Skin of body (tissue), 2 donors: ENCODE measurements around the gene VSIG4. TPM values are rescaled to one million over a fixed set of nuclear protein-coding genes. Genes with fewer than 3 reads are reported as not detected.

ENCODE experiments used
- DNase-seq: peaks from one replicate; lab custom pipeline; 2025; lab: John Stamatoyannopoulos, UW
- total RNA-seq: library from RNA; depleted of rRNA; stranded (reverse); fragments of >200 nt; gene quantifications from one replicate; pipeline ENCODE4 v1.2.3, GENCODE V29; 2014

Gene VSIG4
- total RNA-seq, 1 donor from 2014 or later: 22.6 TPM

DNA sequence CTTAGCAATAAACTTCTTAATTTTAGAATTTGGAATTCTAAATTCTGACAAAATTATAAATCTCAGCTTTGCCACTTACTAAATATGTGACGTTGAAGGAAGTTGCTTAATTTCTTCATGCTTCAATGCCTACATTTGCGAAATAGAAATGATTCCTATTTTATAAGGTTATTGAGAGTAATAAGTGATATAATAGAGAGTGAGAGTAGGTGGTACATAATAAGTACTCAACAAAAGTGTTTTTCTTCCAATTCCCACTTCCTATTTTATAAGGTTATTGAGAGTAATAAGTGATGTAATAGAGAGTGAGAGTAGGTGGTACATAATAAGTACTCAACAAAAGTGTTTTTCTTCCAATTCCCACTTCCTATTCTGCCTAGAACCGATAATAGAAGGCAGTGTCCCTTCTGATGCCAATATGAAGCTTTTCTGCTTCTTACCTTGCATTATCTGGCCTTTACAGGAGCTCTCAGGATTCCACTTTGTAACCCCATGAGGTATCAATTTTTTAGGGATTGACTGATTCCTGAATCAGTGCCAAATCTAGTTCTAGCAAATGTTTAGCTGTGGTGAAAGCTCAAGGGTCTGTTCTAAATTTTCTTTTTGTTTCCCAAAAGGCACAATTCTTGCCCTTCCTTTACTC, 31.4 kb downstream of the VSIG4 start:
- no peak for DNase-seq

DNA sequence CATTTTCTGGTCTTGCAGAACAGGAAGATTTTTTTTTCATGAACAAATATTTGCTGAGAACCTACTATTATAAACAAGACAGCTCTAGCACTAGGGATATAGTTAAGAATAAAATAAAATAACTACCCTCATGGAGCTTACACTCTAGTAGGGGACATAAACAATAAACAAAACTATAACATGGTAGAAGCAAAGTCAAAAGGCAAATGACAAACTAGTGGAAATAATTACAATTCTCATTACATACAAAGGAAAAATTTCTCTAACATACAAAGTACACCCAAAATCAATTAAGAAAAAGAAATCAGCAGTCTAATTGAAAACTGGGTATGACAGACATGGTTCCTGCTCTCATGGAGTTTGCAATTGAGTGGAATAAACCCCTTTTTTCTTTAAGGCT, 32.0 kb downstream of the VSIG4 start:
- DNase-seq: no peak

DNA sequence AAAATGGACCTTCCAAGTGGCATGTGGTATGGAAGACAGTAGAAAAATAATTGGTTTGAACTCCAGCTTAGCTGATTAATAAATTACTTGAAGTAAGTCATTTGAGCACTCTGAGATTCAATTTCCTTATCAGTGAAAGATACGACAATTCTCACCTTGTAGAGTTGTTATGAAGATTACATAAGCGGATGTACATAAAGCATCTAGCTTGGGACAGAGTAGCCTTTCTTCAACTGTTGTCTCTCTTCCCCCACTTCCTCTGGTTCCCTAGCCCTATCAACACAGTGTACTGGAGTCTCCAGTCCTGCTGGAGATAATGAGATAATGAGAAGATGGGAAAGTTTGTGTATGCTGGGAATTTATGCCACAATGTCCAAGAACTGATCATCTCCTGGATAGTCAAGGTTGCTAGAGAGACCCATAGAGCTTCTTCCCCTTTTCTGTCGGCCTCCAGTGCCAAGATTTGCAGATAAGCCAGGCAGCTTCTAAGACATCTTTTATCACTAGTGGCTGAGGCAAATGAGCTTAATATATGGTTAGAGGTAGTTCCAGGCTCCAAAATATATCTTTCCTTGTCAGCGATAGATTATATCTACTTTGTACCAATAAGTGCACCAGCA, 33.9 kb downstream of the VSIG4 start:
- no peak for DNase-seq

DNA sequence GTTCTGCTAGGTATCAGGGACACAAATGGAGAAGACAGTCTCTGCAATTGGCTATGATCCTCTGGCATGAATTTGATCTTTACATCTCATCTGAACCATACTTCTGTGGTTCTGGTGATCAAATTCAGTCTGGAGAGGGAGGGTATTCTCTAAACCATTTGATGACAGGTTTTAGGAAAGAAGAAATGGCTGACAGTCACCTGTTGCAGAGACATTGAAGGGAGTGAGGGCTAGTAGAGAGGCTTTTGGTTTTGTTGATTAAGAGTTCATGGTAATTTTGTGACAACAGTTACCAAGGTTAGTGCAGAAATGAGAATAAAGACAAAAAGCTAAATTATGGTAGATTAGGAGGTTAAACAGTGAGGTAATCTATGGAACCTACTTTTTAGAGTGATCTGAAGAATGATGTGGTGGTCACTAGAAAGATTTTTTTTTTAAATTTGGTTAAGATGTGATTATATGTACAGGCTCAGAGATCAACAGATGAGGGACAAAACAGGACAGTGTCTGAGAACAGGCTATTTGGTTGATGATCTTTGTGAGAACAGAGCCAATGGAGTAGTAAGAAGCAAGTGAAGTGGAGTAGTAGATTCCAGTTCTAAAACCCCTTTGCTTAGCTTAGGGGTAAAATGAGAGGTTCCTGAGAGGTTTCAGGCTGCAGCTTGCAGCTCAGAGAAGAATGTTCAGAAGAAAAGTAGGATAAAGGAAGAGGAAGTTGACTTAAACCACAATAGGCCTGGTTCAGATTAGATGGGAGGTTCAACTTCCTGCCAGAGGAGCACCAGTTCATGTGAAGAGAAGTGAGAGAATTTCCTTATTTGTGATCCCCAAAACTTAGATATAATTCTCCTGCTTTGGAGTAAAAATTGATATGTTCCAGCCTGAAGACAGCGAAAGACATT, 34.7 kb downstream of the VSIG4 start:
- DNase-seq: no peak

DNA sequence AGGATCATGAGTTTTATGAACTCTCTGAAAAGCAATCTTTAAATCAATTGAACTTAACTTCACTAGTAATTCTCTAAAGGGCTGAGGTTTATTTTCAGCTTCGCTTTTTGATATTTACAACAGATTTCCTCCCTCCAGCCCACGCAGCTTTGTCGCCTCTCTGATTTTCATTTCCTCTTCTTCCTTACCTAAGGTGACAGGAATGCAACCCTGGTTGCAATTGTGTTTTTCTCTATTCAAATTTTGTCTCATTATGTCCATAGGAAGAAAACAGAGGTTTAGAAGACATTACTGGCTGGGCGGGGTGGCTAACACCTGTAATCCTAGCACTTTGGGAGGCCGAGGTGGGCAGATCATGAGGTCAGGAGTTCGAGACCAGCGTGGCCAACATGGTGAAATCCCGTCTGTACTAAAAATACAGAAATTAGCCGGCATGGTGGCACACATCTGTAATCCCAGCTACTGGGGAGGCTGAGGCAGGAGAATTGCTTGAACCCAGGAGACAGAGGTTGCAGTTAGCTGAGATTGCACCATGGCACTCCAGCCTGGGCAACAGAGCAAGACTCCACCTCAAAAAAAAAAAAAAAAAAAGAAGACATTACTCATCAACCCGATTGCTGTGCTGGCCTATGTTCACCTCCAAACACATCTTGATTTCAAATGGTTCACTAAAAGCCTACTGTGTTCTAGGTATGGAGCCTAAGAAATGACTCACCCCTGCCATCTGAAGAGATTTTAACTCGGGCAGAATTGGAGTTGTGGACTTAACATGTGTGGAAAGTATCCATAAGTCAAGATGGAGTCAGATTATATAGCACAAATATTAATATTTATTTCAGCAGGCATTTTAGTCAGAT, 36.8 kb downstream of the VSIG4 start:
- DNase-seq: no peak

DNA sequence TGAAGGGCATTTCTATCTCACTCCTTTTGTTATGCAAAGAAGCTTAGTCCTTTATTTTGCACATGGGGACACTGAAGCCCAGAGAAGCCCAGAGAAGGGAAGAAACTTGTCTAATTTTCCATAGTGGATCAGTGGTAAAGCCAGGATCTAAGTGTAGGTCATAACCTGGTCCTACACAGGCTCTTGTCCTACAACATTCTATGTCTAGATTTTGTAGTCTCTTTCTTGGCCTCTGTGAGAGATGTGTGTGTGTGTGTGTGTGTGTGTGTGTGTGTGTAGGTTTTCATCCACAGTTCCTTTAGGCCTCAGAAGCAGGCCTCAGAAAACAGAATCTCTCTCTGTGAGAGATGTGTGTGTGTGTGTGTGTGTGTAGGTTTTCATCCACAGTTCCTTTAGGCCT, 38.3 kb downstream of the VSIG4 start:
- DNase-seq: no peak

DNA sequence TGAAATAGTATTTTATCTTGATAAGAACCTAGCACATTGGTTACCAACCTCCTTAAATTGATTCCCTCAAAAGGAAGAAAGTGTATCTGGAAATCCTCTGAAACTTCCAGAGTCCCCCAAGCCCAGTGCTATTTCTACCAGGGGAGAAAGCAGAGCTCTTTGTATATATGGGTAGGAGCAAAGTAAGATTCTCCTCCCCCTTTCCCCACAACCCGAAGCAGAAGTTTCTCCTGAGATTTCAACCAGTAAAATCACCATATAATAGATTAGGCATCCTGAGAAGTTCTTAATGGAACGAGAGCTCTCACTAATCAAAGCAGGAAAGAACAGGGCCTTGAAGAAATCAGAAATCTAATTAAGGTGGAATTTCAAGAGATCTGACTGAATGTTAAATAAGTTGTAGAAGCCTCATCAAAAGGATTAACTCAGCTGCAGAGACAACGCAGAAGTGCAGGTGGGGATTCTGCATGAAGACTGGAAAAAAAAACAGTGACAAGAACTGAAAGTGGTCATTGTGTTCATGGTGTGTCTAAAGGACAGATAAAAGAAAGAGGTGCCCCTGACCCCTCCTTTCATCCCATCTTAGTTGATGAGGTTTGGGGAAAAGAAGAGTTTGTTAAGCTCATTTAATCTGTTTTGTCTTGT, 39.1 kb downstream of the VSIG4 start:
- no peak for DNase-seq

DNA sequence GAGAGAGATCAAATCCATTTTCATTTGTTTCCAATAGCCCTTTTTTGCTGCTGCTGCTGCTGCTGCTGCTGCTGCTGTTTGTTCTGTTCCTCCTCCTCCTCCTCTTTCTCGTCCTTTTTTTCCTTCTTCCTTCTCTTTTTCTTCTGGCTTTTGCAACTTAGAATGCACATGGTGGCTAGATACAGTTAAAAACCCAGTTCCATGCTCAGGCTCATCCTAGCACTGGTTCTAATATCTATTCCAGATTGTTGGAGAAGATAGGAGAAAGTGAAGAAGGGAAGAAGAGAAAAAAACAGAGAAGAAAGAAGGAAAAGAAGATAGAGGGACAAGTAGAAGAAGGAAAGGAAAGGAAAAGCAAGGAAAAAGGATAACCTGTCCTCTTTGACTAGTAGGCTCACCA, 39.7 kb downstream of the VSIG4 start:
- no peak for DNase-seq

DNA sequence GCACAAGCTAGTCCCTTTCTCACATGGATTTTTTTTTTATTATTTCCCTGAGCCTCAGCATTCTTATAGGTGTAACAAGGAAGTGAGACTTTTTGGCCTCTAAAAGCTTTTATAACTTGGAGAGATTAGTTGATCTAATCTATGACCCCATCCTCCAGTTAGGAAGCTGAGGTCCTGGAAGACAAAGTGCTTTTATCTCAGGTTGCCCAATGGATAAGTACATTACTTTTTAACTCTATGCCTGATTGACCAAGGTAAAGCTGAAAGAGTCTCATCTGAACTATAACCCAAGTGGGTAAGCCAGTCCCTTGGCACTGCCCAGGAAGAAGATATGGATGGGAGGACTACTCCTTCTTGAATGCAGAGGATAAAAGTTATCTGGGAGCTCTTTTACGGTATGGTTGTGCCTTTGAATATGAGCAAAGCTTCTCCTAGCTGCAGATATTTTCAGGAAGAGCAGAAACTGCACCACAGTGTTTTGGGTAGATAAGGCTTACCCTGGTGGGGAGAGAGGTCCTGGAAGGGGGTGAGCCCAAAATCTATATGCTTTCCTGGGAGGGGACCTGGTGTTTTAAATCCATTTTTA, 40.2 kb downstream of the VSIG4 start:
- DNase-seq: no peak

DNA sequence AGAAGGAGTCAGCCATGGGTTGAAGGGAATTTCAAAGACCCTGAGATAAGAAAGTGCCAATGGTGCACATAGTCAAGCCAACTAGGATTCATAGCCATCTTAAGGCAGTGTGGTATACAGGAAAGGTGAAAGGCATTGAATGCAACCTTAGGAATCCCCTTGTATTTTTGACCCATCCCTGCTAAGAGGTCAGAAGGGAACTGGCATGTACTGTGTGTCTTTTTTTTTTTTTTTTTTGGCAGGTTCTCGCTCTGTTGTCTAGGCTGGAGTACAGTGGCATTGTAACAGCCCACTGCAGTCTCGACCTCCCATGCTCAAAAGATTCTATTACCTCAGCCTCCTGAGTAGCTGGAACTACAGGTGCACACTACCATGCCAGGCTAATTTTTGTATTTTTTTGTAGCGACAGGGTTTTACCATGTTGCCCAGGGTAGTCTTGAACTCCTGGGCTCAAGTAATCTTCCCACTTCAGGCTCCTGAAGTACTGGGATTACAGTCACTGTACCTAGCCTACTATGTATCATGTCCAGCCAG, 40.8 kb downstream of the VSIG4 start:
- no peak for DNase-seq

DNA sequence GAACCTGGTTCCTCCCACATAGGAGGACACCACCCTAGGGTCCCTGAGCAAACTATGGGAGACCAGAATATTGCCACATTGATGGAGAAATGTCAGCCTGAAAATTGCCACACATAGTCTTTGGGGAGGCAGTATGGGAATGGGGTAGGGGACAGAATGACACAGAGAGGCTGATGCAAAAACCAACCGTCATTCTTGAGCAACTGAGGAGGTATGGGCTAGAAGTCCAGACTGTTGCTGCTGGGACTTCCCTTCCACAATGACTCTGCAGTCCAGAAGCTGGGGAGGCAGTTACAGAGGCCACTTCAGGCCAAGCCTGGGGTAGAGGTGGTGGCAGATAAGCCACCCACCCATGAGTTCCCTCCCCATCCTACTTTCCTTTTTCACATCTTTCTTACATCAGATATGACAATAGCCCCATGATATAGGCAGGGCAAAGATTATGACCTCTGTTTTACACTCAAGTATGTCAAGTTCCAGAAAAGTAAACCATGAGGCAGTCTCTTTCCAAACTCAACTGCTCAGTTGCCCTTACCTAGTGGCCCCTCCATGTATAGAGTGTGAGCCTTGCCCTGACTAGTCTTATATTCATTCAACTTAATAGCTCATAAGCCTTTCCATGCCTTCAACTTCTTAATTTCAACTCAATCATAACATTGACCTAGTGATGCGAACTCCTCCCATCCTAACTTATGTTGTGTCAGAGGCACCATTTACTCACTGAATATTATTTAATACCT, 41.7 kb downstream of the VSIG4 start:
- DNase-seq: no peak

DNA sequence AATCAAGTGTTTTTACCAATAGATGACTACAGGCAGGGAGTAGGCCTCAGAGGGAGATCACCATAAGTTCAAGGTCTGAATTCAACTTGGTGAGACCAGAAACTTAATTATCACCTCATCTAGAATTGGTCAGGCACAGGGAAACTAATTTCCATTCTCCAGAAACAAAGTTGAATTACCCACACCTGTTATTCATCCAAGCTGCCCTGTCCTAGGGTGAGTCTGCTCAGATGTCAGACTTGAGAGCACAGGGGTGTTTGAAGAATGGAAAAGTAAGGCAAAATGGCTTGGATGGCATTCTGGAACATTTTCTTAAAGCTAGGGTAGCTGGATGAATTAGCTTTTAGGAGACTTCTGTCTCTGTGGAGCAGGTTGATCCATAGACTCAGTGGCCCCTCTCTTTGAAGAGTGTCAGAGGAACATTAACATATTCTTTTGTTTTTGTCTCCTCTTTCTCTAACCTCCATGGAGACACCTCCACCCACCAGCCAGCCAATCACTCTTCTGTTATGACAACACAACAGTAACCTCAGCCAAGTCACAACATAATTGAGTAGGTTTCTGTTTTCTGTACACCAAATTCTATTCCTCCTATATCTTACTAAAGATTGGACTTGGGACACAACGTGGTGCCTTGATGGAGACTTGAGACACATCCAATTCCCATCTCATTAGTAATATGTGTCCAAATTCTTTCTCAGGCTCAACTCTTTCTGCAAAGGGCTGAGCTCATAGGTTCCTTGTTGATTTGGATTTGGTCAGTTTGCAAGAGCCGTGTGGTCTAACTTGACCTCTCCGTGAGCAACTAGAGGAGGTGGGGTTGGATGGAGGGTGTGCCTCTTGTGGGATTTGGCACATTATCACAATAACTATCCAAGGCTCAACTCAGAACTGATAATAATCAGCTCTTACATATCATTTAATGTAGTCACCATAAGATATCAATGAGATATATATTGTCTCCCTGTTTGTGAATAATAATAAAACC, 45.1 kb downstream of the VSIG4 start:
- no peak for DNase-seq

DNA sequence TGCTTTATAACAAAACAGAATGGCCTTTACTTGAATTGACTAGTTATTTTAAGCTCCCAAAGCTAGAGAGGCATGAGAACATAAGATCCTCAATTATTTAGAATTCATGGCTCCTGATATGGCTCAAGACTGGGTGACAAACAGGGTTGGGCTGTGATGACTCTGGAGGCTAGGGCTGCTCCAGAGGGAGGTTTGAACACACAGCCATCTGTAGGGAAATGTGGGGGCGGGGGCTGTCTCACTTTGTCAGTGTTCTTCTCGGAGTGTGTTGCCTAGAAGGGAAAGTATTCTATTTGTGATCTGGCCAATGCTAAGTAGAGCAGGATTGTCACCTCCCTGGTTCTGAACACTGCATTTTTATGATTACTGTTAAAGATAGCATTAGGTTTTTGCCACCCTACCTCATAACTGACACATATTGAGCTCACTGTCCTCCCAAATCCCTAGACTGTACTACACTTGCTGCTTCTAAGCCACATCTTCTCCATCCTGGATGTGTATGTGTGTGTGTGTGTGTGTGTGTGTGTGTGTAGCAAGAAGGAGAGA, 45.9 kb downstream of the VSIG4 start:
- no peak for DNase-seq

DNA sequence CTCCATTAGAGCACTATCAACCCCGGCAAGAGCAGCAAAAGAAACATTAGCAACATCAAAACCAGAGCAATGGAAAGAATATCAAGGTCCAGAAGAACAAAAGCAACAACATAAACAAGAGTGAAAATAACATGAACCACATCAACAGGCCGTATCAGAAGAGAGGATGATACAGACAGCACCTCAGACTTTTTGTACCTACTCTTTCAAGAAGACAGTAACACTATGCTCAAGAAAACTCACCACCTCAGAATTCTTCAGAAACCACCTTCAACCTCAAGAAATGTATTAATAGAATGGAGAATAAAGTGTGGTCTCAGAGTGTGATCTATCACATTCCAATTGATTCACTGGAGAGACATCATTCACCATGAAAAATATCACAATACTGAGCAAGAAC, 46.5 kb downstream of the VSIG4 start:
- no peak for DNase-seq

DNA sequence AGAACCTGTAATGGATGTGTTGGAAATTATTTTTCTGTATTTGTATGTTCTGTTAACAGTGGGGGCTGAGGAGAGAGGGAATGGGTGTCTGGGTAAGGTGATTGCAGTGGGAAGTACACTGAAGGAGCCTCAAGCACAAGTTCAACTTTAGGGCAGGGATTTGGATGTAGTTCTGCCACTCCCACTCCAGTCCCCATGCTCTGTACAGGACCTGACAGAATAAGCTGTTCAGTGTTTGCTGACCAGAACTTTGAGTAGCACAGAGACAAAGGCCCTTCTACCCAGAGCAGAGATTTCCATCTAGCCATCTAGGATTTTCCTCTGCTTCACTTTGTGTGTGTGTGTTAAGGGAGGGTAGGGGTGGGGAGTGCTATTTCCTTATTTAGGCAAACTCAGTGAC, 49.2 kb downstream of the VSIG4 start:
- DNase-seq: no peak

DNA sequence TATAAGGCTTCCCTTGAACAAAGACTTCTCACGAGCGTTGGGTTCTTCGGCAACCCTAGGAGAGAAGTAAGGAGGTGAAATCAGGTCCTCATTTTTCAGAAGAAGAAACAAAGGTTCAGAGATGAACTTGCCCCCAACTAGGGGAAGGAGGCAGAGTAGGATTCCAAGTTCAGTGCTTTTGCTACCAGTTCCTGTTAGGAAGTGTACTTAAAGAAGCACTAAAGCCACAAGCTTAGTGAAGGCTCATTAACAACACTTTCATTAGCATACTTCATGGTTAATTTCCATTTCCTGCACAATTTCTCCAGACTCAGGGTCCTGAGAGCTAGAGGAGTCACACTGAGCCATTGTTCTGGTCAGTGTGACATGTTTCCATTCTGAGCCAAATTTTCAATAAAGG, 52.1 kb downstream of the VSIG4 start:
- no peak for DNase-seq

DNA sequence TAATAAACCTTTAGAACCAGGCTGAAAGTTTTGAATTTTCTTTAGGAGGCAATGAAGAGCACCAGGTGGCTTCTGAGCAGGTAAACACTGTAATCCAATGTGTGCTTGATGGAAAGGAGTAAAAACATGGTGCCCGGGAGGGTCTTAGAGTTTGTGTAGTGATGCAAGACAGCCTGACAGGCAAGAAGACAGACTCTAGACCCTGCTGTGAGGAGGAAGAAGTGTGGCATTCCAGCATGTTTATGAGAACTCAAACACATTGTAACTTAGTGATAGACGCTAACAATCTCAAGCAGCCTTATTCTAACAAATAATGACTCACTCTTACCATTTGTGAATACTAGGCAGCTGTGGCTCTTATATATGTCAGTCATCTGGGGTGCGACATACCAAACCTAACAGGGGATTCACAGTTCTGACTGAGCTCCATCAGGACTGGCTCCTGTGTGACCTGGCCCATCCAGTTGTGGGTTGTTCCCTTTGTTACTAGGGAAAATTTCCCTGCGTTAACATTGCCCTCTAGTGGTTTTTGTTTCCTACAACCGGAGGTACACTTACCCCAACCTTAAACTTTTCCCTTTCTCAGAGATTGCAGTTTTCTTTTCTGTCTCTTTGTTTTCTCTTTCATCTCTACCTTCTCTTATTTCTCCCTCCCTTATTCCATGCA, 53.8 kb downstream of the VSIG4 start:
- no peak for DNase-seq

DNA sequence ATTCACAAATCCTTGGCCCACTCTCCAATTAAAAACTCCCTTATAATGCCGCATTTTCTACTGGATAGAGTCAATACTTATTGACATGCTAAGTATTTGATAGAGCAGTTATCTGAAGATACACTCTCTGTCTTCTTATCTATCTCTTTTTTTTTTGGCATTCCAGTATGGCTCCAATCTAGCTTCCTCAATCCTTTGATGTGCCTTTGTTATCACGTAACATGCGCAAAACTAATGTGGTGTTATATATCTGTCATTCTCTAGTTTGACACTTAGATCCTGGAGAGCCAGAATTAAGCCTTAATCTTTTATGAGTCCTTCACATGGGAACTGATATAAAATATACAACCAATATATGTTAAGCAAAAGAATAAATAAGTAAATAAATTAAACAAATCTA, 54.7 kb downstream of the VSIG4 start:
- no peak for DNase-seq
